C4-2B (cell line): ENCODE results near the gene SLIRP.
A peak's percentile ranks its signal among the peaks of the same experiment; 100 is the strongest.
"Not testable (repeated sequence)": the region's sequence is repeated elsewhere in the genome, so short reads cannot be mapped to it uniquely, and the experiment has no call there.

Experiments used
- H3K27ac ChIP-seq: fragments of 450-650 bp; 2 replicates; pipeline ENCODE4 v1.5.1; 2017
- ZFX ChIP-seq: fragments of 450-650 bp; IDR thresholded peaks from 2 replicates; pipeline ENCODE4 v1.6.1; 2017
- TF ChIP-seq, protein P1 (sequence below): fragments of 450-650 bp; conservative IDR thresholded peaks from 2 replicates; pipeline ENCODE4 v1.5.1; 2017; ENCODE audit warnings: mild to moderate bottlenecking

Gene SLIRP

DNA sequence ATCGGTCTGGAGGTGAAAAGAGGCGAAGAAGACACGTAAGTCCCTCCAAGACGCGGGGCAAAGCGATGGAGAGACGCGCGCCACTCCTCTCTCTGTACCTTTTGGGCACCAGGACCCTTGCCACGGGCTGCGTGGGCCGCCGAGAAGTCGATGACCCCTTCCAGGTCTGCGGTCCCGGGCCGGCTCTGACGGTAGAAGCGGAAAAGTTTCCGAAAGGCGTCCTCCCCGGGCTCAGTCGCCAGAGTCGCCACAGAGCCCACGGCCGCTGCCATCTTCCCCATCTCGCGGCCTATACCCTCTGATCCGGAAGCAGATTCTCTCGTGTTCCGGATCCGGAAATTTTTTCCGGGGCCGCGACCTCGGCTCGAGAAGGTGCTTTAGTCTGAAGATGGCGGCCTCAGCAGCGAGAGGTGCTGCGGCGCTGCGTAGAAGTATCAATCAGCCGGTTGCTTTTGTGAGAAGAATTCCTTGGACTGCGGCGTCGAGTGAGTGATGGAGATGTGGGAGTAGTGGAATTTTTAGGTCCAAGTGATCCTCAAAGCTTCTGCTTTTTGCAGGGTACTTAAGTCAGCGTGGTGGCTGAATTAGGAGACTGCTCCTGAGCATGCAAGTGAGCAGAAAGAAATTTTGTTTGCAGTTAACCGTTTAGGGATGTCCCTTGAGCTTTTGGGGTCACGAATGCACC, at the start of gene SLIRP, which contains the start of gene ALKBH1:
SLIRP (plus strand) TSS at position 380 of the 685 bp plus-strand sequence; CDS start at position 389, 9 bp downstream.
ALKBH1 (minus strand) TSS at position 300 of the 685 bp plus-strand sequence; CDS start at position 281, 19 bp downstream.
- TF ChIP-seq, protein P1, sequence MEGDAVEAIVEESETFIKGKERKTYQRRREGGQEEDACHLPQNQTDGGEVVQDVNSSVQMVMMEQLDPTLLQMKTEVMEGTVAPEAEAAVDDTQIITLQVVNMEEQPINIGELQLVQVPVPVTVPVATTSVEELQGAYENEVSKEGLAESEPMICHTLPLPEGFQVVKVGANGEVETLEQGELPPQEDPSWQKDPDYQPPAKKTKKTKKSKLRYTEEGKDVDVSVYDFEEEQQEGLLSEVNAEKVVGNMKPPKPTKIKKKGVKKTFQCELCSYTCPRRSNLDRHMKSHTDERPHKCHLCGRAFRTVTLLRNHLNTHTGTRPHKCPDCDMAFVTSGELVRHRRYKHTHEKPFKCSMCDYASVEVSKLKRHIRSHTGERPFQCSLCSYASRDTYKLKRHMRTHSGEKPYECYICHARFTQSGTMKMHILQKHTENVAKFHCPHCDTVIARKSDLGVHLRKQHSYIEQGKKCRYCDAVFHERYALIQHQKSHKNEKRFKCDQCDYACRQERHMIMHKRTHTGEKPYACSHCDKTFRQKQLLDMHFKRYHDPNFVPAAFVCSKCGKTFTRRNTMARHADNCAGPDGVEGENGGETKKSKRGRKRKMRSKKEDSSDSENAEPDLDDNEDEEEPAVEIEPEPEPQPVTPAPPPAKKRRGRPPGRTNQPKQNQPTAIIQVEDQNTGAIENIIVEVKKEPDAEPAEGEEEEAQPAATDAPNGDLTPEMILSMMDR, result 0 out of 2 replicates have a peak, but pooled peaks have one; percentile 3
- TF ChIP-seq ZFX, result peak; percentile 28; the same call in 1 of the 2 replicates
- peak within 1 kb of the TSS; percentile 84 for H3K27ac ChIP-seq

DNA sequence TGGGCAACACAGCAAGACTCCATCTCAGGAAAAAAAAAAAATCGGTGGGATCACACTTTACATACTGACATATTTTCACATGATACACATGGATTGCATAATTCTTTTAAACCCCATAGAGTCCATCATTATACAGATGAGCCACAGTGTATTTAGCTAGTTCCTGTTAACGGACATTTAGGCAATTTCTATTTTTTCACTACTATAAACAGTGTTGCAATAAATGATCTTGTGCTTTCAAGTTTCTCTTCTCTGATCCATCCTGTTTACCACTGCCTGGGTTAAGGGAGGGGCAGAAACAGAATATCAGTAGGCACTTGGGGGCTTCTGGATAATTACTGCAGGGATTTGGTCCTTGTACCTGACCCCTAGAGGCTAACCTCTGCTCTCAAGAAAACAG, 48.1 kb upstream of the SLIRP start:
- H3K27ac ChIP-seq, result no peak overlapping the region
- no peak for TF ChIP-seq ZFX
- TF ChIP-seq, protein P1, result no peak

DNA sequence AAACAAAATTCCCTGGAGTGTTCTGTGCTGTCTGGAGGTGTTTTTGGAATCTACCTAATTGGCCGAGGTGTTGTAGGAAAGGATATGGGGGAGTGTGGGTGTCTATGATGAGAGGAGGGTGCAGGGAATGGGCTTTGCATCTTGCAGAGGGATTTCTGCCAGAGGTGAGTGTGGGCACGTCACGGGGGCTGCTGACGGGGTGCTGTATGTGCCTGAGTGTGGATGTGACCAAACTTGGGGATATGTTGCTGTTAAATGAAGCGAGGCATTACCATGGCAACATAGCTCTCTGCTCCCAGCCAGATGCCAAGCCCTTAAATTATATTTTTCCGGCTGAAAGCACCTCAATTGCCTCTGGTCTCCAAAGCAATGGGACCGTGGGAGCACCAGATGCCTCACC, 47.1 kb upstream of the SLIRP start:
- no peak overlapping the region for H3K27ac ChIP-seq
- TF ChIP-seq, protein P1, result no peak
- TF ChIP-seq ZFX, result no peak

DNA sequence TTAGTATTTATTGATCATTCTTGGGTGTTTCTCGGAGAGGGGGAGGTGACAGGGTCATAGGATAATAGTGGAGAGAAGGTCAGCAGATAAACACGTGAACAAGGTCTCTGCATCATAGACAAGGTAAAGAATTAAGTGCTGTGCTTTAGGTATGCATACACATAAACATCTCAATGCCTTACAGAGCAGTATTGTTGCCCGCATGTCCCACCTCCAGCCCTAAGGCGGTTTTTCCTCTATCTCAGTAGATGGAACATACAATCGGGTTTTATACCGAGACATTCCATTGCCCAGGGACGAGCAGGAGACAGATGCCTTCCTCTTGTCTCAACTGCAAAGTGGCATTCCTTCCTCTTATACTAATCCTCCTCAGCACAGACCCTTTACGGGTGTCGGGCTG, 46.3 kb upstream of the SLIRP start:
- H3K27ac ChIP-seq, result not testable (repeated sequence)

DNA sequence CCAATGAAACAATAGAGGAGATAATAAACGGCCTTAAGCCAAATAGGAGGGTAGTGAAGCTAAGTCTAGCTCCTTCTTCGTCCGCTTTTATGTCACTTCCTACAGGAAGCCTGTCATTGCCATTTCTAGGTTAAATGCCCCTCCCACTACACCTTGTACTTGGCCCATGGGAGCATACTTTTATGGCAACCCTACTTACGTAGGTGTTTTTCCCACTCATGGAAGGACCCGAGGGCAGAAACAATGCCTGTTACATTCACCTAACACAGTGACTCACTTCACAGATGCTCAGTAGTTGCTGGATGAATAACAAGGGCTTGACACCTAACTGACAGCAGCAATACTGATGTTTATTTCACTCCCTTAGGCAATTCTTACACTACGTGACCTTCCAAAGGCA, 44.6 kb upstream of the SLIRP start:
- H3K27ac ChIP-seq, result no peak overlapping the region
- TF ChIP-seq ZFX, result no peak
- TF ChIP-seq, protein P1, result no peak

DNA sequence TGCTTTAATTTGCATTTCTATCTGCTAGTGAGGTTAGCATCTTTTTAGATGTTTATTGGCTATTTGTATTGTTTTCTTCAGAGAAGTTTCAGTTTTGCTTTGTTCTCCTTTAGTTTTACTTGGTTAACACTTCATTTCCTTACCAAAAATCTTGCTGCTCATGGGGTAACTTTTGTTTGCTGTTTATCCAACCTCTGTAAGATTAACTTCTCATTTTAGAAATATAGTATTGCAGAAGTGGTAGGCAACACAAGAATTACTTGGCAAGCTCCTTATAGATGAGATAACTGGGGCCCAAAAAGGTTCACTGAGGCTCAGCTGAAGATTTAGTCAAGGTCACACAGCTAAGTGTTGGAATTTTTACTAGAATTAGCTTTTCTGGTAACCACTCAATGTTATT, 40.6 kb upstream of the SLIRP start:
- TF ChIP-seq, protein P1, result no peak
- TF ChIP-seq ZFX, result no peak
- no peak overlapping the region for H3K27ac ChIP-seq

DNA sequence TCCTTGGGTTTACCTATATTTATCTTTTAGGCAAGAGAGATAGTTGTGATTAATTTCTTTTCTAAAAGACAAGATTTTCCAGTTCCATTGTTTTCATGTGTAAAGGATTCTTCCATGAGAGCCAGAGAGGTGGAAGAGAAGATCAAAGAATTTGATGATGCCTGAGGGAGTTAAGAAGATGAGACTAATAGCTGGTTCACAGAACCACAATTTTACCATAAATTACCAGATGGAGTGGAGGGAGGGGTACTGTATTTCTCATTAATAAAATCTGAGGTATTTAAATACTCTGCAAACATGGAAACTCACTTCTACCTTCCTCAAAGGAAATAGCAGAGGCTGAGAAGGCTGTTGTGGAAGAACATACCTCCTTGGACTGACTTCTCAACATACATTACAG, 34.7 kb upstream of the SLIRP start:
- no peak for TF ChIP-seq ZFX
- TF ChIP-seq, protein P1, result no peak
- H3K27ac ChIP-seq, result no peak overlapping the region

DNA sequence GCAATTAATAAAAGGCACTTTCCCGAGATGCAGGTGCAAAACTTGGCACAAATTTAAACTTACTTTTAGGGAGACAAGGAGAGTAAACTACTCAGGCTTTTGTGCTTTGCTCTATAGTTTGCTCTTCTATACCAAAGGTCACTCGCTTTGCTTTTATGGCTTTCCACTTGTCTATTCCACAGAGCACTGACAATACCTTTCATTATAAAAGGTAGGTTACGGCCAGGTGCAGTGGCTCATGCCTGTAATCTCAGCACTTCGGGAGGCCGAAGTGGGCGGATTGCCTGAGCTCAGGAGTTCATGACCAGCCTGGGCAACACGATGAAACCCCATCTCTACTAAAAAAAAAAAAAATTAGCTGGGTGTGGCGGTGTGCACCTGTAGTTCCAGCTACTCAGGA, 33.0 kb upstream of the SLIRP start:
- TF ChIP-seq, protein P1, result no peak
- no peak for TF ChIP-seq ZFX
- no peak overlapping the region for H3K27ac ChIP-seq
